A673 (cell line): Measurements from ENCODE around the gene SNTA1.

Experiments
- CTCF ChIP-seq: fragments of 300-800, 200-600 bp; sonication (generic); conservative IDR thresholded peaks from 2 replicates; pipeline ENCODE4 v1.5.1; 2017; ENCODE audit warnings: low read depth, mild to moderate bottlenecking, antibody characterized with exemption, low read length, moderate library complexity, mixed read lengths
- EZH2 ChIP-seq: fragments of 200-600 bp; sonication (generic); IDR thresholded peaks from 2 replicates; pipeline ENCODE4 v1.6.1; 2017; ENCODE audit warnings: borderline replicate concordance, low read depth, mild to moderate bottlenecking, mixed read lengths, antibody characterized with exemption, low read length; ENCODE audit not compliant: poor library complexity, severe bottlenecking

GRCh38 chr20:33470866-33471265, 27.3 kb upstream of the SNTA1 start:
- TF ChIP-seq CTCF, result no peak
- TF ChIP-seq EZH2, result no peak
